Breast epithelium (tissue), 4 donors: ENCODE results near the gene HMGCR. TPM values are rescaled to one million over a fixed set of nuclear protein-coding genes. Genes with fewer than 3 reads are reported as not detected.

Source experiments
- DNase-seq, 2 donors: peaks; one replicate each; pipeline ENCODE4 v3.0.0-alpha.2; 2019; ENCODE audit warnings: low spot score in 2 of 2
- H3K27ac ChIP-seq, 2 donors: fragments of 200-600 bp; sonication (generic) in 1 of 2; one replicate each; pipeline ENCODE4 v1.5.1; 2016 to 2019; ENCODE audit warnings: mild to moderate bottlenecking in 1 of 2
- H3K27me3 ChIP-seq, 2 donors: fragments of 200-600 bp; sonication (generic) in 1 of 2; one replicate each; pipeline versions ENCODE4 v1.5.1 to v1.6.0; 2017 to 2019; ENCODE audit warnings: control low read depth in 1 of 2, mild to moderate bottlenecking in 1 of 2
- H3K36me3 ChIP-seq: fragments of 200-600 bp; one replicate; pipeline ENCODE4 v1.5.1; 2019
- H3K4me1 ChIP-seq, 2 donors: fragments of 200-600 bp; sonication (generic); one replicate each; pipeline ENCODE4 v1.5.1; 2016 to 2019; ENCODE audit warnings: control low read depth in 1 of 2
- H3K4me3 ChIP-seq, 3 donors: fragments of 200-600 bp; sonication (generic); 1 replicate in 2 of 3; 2 replicates in 1 of 3; pipeline ENCODE4 v1.5.1; 2016 to 2019; ENCODE audit warnings: mild to moderate bottlenecking in 3 of 3, moderate library complexity in 2 of 3
- H3K9me3 ChIP-seq, 2 donors: fragments of 200-600 bp; sonication (generic) in 1 of 2; one replicate each; pipeline ENCODE4 v1.5.1; 2016 to 2019; ENCODE audit warnings: control low read depth in 1 of 2
- POLR2A ChIP-seq: fragments of 450-650 bp; IDR thresholded peaks from one replicate; pipeline ENCODE4 v1.6.1; 2016; ENCODE audit warnings: antibody characterized with exemption, mild to moderate bottlenecking, moderate library complexity
- POLR2AphosphoS5 ChIP-seq, 3 donors: sonication (generic); formaldehyde crosslinking; IDR thresholded peaks; one replicate each; pipeline ENCODE4 v1.6.1; 2017; ENCODE audit warnings: antibody characterized with exemption in 3 of 3
- intact Hi-C: fragments of 100-400 bp; cut with DNase I; formaldehyde crosslinking; loops from one replicate; pipeline ENCODE4 v1.15.1; 2023; ENCODE audit warnings: low total_unique reads
- total RNA-seq, 3 donors: library from RNA; depleted of rRNA; stranded (reverse); fragments of >200 nt; gene quantifications; one replicate each; pipeline ENCODE4 v1.1.0, GENCODE V29; 2016
- TF ChIP-seq, protein P1 (sequence below), 3 donors: fragments of 450-650 bp; IDR thresholded peaks; one replicate each; pipeline ENCODE4 v1.5.1; 2016 to 2017; ENCODE audit warnings: antibody characterized with exemption in 3 of 3, mild to moderate bottlenecking in 3 of 3, moderate library complexity in 3 of 3

Gene HMGCR
- total RNA-seq, 3 donors from 2014 or later = 12.8 to 34.0 (median 16.5) TPM

DNA sequence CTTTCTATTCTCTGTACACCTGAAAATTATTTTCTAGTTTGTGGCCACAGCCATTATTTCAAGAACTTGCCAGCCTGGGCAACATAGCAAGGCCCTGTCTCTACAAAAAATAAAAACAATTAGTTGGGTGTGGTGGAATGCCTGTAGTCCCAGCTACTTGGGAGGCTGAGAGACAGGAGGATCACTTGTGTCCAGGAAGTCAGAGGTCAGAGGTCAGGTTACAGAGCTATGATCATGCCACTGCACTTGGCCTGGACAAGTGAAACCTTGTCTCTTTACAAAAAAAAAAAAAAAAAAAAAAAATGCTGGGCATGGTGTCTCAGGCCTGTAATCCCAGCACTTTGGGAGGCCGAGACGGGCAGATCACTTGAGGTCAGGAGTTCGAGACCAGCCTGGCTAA lies 58.3 kb downstream of the HMGCR start:
- TF ChIP-seq POLR2A (no peak), POLR2AphosphoS5 (IDR thresholded peaks at IDR 0.05) (no peak)
- TF ChIP-seq, protein P1, sequence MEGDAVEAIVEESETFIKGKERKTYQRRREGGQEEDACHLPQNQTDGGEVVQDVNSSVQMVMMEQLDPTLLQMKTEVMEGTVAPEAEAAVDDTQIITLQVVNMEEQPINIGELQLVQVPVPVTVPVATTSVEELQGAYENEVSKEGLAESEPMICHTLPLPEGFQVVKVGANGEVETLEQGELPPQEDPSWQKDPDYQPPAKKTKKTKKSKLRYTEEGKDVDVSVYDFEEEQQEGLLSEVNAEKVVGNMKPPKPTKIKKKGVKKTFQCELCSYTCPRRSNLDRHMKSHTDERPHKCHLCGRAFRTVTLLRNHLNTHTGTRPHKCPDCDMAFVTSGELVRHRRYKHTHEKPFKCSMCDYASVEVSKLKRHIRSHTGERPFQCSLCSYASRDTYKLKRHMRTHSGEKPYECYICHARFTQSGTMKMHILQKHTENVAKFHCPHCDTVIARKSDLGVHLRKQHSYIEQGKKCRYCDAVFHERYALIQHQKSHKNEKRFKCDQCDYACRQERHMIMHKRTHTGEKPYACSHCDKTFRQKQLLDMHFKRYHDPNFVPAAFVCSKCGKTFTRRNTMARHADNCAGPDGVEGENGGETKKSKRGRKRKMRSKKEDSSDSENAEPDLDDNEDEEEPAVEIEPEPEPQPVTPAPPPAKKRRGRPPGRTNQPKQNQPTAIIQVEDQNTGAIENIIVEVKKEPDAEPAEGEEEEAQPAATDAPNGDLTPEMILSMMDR (IDR thresholded peaks at IDR 0.05) = no peak
- no peaks in the 10 kb centered on the region for H3K36me3 ChIP-seq

DNA sequence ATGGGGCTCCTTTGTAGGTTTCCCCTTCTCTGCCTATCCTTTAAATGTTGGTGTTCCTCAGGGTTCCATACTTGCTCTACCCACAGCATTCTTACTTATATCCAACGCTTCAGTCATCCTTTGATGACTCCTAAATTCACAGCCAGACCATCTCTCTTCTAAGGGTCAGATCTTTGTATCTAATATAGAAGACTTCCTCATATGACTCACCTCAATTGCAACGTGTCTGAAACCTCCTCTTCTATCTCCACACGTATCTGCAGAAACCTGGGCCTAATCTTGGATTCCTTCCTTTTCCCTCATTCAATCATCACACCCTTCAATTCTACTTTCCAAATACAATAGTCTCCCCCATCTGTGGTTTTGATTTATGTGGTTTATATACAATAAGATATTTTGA lies 68.3 kb downstream of the HMGCR start:
- Histone ChIP-seq H3K4me3 (no peak overlapping the region), H3K4me1 (no peaks in the 10 kb centered on the region), H3K27me3 (no peaks in the 10 kb centered on the region), H3K36me3 (peaks cover 4% of the 10 kb centered on the region), H3K27ac (no peak overlapping the region), H3K9me3 (no peaks in the 10 kb centered on the region)
- intact Hi-C loops = no loop called here
- TF ChIP-seq POLR2AphosphoS5 (IDR thresholded peaks at IDR 0.05) (no peak), POLR2A (no peak)
- TF ChIP-seq, protein P1 (IDR thresholded peaks at IDR 0.05) = no peak
- DNase-seq = no peak

More for the DNA sequence above, 58.3 kb downstream of the HMGCR start:
- Histone ChIP-seq H3K4me3 (no peak overlapping the region), H3K9me3 (no peaks in the 10 kb centered on the region), H3K27me3 (no peaks in the 10 kb centered on the region), H3K4me1 (no peaks in the 10 kb centered on the region), H3K27ac (no peak overlapping the region)
- no peak for DNase-seq
- intact Hi-C loops = no loop called here

Other genes starting within 250 kb of the HMGCR start
- under 1 TPM; 0.32 to 0.66 (median 0.59) TPM for gene ANKRD31, start 100.3 kb upstream of the HMGCR start, total RNA-seq
- 10 to 100 TPM; 37.7 to 84.0 (median 42.1) TPM for gene CERT1, start 174.4 kb downstream of the HMGCR start, total RNA-seq
- 10 to 100 TPM; 44.0 to 58.4 (median 44.9) TPM for gene POLK, start 174.7 kb downstream of the HMGCR start, total RNA-seq